SK-N-SH (cell line): ENCODE measurements around the gene NPAS3. TPM values are rescaled to one million over a fixed set of nuclear protein-coding genes. Genes with fewer than 3 reads are reported as not detected.

ENCODE experiments used
- CTCF ChIA-PET: fragments of 300-600, 350-600 bp; formaldehyde crosslinking; extraction: SDS; loops from one replicate; lab custom pipeline; 2021; lab: Yijun Ruan, JAX
- POLR2A ChIA-PET: fragments of 350-600 bp; sonication (Branson Sonifier 250); formaldehyde crosslinking; extraction: SDS; loops from one replicate; lab custom pipeline; 2020; ENCODE audit warnings: antibody characterized with exemption, inconsistent platforms; lab: Yijun Ruan, JAX
- DNase-seq: peaks from one replicate; pipeline ENCODE4 v3.0.0; 2012
- H2AFZ ChIP-seq: fragments of 200-600 bp; sonication (generic); 2 replicates; pipeline ENCODE4 v1.8.1; 2016; ENCODE audit warnings: antibody characterized with exemption, mild to moderate bottlenecking, low read depth
- H3F3A ChIP-seq: fragments of 200-600 bp; sonication (generic); replicated peaks from 2 replicates; pipeline ENCODE3; 2016; ENCODE audit warnings: antibody characterized with exemption, mild to moderate bottlenecking; ENCODE audit not compliant: insufficient read depth
- H3K27ac ChIP-seq, 2 experiments: fragments of 200-500 bp in 1 of 2; fragments of 200-600 bp in 1 of 2; sonication (Bioruptor generic) in 1 of 2; sonication (generic), shearing (Covaris generic) in 1 of 2; 2 replicates each; pipeline versions ENCODE4 v1.5.1 to v1.6.1; 2014 to 2016; ENCODE audit warnings: low read depth in 2 of 2, inconsistent platforms in 1 of 2, low read length in 1 of 2, mild to moderate bottlenecking in 1 of 2, mixed read lengths in 1 of 2
- H3K27me3 ChIP-seq: fragments of 200-600 bp; sonication (generic), shearing (Covaris generic); 2 replicates; pipeline ENCODE4 v1.6.1; 2016; ENCODE audit warnings: mixed run types; ENCODE audit not compliant: insufficient read depth
- H3K36me3 ChIP-seq, 2 experiments: fragments of 200-500 bp in 1 of 2; fragments of 200-600 bp in 1 of 2; sonication (Bioruptor generic) in 1 of 2; sonication (generic) in 1 of 2; replicated peaks in 1 of 2; 2 replicates each; pipeline versions ENCODE3 to v1.5.1; 2014 to 2016; ENCODE audit warnings: low read length in 1 of 2, mild to moderate bottlenecking in 1 of 2; ENCODE audit not compliant: insufficient read depth in 2 of 2, control insufficient read depth in 1 of 2
- H3K4me1 ChIP-seq, 2 experiments: fragments of 200-500 bp in 1 of 2; fragments of 200-600 bp in 1 of 2; sonication (Bioruptor generic) in 1 of 2; sonication (generic), shearing (Covaris generic) in 1 of 2; 2 replicates each; pipeline versions ENCODE4 v1.5.1 to v1.6.1; 2014 to 2016; ENCODE audit warnings: low read depth in 1 of 2, low read length in 1 of 2, mixed run types in 1 of 2; ENCODE audit not compliant: insufficient read depth in 2 of 2, control insufficient read depth in 1 of 2
- H3K4me2 ChIP-seq: fragments of 200-600 bp; sonication (generic), shearing (Covaris generic); 2 replicates; pipeline ENCODE4 v1.6.1; 2017; ENCODE audit warnings: mixed run types
- H3K4me3 ChIP-seq, 2 experiments: fragments of 200-500 bp in 1 of 2; fragments of 200-600 bp in 1 of 2; sonication (Bioruptor generic) in 1 of 2; sonication (generic), shearing (Covaris generic) in 1 of 2; 2 replicates each; pipeline versions ENCODE4 v1.5.1 to v1.8.1; 2014 to 2016; ENCODE audit warnings: low read depth in 2 of 2, inconsistent platforms in 1 of 2, low read length in 1 of 2, mild to moderate bottlenecking in 1 of 2, mixed read lengths in 1 of 2, moderate library complexity in 1 of 2
- H3K79me2 ChIP-seq: fragments of 200-600 bp; sonication (generic); 2 replicates; pipeline ENCODE4 v1.8.1; 2017; ENCODE audit warnings: mild to moderate bottlenecking; ENCODE audit not compliant: insufficient read depth
- H3K9ac ChIP-seq: fragments of 200-600 bp; sonication (generic); 2 replicates; pipeline ENCODE4 v1.6.1; 2017; ENCODE audit warnings: mixed run types
- H3K9me2 ChIP-seq: fragments of 200-600 bp; sonication (generic); 2 replicates; pipeline ENCODE4 v1.6.1; 2017; ENCODE audit warnings: mixed run types
- H3K9me3 ChIP-seq: fragments of 200-600 bp; sonication (generic); 2 replicates; pipeline ENCODE4 v1.6.1; 2017; ENCODE audit warnings: mixed run types, mild to moderate bottlenecking, moderate library complexity
- H4K20me1 ChIP-seq: fragments of 200-600 bp; sonication (generic); 2 replicates; pipeline ENCODE4 v1.6.1; 2017; ENCODE audit warnings: mild to moderate bottlenecking, mixed run types; ENCODE audit not compliant: insufficient read depth
- CHD2 ChIP-seq: fragments of 150-350 bp; IDR thresholded peaks from 2 replicates; pipeline ENCODE4 v1.6.1; 2018; ENCODE audit warnings: low read length; ENCODE audit not compliant: partially characterized antibody
- FOXJ3 ChIP-seq: sonication (generic); formaldehyde crosslinking; IDR thresholded peaks from 2 replicates; pipeline ENCODE4 v1.5.1; 2020; ENCODE audit warnings: mild to moderate bottlenecking, missing genetic modification reagents
- GABPA ChIP-seq: IDR thresholded peaks from 2 replicates; pipeline ENCODE4 v1.4.0; 2012; ENCODE audit warnings: low read depth, mild to moderate bottlenecking
- NFIC ChIP-seq: IDR thresholded peaks from 2 replicates; pipeline ENCODE4 v1.4.0; 2012; ENCODE audit warnings: borderline replicate concordance
- NRF1 ChIP-seq: IDR thresholded peaks from 2 replicates; pipeline ENCODE4 v1.6.1; 2012; ENCODE audit warnings: low read depth, mild to moderate bottlenecking, low read length
- POLR2AphosphoS5 ChIP-seq: IDR thresholded peaks from 2 replicates; pipeline ENCODE4 v1.6.1; 2012; ENCODE audit warnings: low read depth, low read length
- RCOR1 ChIP-seq: fragments of 150-350 bp; IDR thresholded peaks from 2 replicates; pipeline ENCODE4 v1.6.1; 2017; ENCODE audit warnings: antibody characterized with exemption, low read length
- TCF12 ChIP-seq: IDR thresholded peaks from 2 replicates; pipeline ENCODE4 v1.4.0; 2012
- WGBS: methylation state at CpG from one replicate; pipeline ENCODE4 v1.1.6; 2017; ENCODE audit warnings: low lambda C conversion rate; 5-methylcytosine and 5-hydroxymethylcytosine counted together
- polyA plus RNA-seq, 3 experiments: library from polyadenylated mRNA; depleted of rRNA; stranded (reverse); fragments of >200 nt; gene quantifications; 2 replicates each; pipeline ENCODE4 v1.2.3, GENCODE V29; 2012
- TF ChIP-seq, protein P1 (sequence below): IDR thresholded peaks from 2 replicates; pipeline ENCODE4; 2012
- TF ChIP-seq, protein P2 (sequence below): IDR thresholded peaks from 2 replicates; pipeline ENCODE4 v1.4.0; 2012; ENCODE audit warnings: low read depth, borderline replicate concordance
- TF ChIP-seq, protein P3 (sequence below): fragments of 200-600 bp; sonication (generic); IDR thresholded peaks from 2 replicates; pipeline ENCODE4 v1.6.1; 2017; ENCODE audit warnings: antibody characterized with exemption, mild to moderate bottlenecking, moderate library complexity

Gene NPAS3
- polyA plus RNA-seq, 1 of the 3 experiments (the other 2 are of a cell fraction), result 4.3 TPM

GRCh38 chr14:33229269-33229929, 290.7 kb downstream of the NPAS3 start:
- no peaks in the 10 kb centered on the region for H4K20me1 ChIP-seq
- no peak overlapping the region for H3K4me2 ChIP-seq
- peaks cover 10 to 16% of the 10 kb centered on the region in 2 experiments; a peak in 3 of 4 replicates for H3K4me1 ChIP-seq
- no peaks in the 10 kb centered on the region for H3K27me3 ChIP-seq
- peak; percentile 12 for DNase-seq
- H3K9me2 ChIP-seq, result no peaks in the 10 kb centered on the region
- no peaks in the 10 kb centered on the region for H3K79me2 ChIP-seq
- ChIA-PET CTCF (interaction anchor here (0.8 kb wide), 1 partner anchor 14 kb away, joined by 3 read pairs; no protein-coding TSS in a partner anchor), POLR2A (no interaction called here)
- H3F3A ChIP-seq, result no peaks in the 10 kb centered on the region
- no peaks in the 10 kb centered on the region for H3K36me3 ChIP-seq
- peak; percentile 72 for TF ChIP-seq TCF12
- TF ChIP-seq NFIC, result peak; percentile 58; the same call in 1 of the 2 replicates
- no peak for TF ChIP-seq RCOR1
- TF ChIP-seq, protein P1, sequence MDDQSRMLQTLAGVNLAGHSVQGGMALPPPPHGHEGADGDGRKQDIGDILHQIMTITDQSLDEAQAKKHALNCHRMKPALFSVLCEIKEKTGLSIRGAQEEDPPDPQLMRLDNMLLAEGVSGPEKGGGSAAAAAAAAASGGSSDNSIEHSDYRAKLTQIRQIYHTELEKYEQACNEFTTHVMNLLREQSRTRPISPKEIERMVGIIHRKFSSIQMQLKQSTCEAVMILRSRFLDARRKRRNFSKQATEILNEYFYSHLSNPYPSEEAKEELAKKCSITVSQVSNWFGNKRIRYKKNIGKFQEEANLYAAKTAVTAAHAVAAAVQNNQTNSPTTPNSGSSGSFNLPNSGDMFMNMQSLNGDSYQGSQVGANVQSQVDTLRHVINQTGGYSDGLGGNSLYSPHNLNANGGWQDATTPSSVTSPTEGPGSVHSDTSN, result peak; percentile 36; the same call in 1 of the 2 replicates
- no peak overlapping the region for H3K9ac ChIP-seq
- peak overlapping the region in 1 of 2 experiments; percentile 39; a peak in 1 of 4 replicates for H3K27ac ChIP-seq
- no peaks in the 10 kb centered on the region for H3K9me3 ChIP-seq
- 70% methylated on average over 10 of the region's 10 CpGs for WGBS
- H2AFZ ChIP-seq, result 0 out of 2 replicates have a peak overlapping the region, but pooled peaks have one; percentile 33
- no peak overlapping the region for H3K4me3 ChIP-seq

DNA sequence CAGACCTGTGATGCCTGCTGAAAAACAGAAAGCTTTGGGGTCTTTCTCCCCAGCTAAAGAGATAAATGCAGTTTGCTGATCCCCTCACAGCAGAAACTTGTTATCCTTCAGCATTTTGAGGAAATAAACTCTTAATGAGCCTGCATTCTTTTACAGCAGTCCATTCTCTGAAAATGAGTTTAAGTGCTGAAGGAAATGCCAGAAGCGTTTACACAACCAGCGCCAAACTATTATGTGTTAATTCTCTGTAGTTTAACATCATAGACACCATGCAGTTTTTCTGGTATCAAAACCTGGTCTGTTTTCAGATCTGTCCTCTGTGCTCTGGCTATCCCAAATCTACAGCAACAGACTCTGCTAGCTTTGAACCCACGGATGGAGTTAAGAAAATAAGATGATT, 291.3 kb downstream of the NPAS3 start:
- TF ChIP-seq TCF12 (no peak), FOXJ3 (CRISPR knock-in tag) (no peak), POLR2AphosphoS5 (no peak), GABPA (no peak), NFIC (no peak)
- TF ChIP-seq, protein P2, sequence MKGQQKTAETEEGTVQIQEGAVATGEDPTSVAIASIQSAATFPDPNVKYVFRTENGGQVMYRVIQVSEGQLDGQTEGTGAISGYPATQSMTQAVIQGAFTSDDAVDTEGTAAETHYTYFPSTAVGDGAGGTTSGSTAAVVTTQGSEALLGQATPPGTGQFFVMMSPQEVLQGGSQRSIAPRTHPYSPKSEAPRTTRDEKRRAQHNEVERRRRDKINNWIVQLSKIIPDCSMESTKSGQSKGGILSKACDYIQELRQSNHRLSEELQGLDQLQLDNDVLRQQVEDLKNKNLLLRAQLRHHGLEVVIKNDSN, result no peak
- Histone ChIP-seq H3K4me1 (peaks cover 10 to 16% of the 10 kb centered on the region in 2 experiments; a peak in 3 of 4 replicates), H3K9ac (no peak overlapping the region), H3K4me3 (no peak overlapping the region), H3K9me2 (no peaks in the 10 kb centered on the region), H3F3A (no peaks in the 10 kb centered on the region), H3K27ac (no peak overlapping the region; a peak in 1 of 4 replicates), H3K4me2 (no peak overlapping the region), H3K79me2 (no peaks in the 10 kb centered on the region), H4K20me1 (no peaks in the 10 kb centered on the region), H3K36me3 (no peaks in the 10 kb centered on the region), H3K9me3 (no peaks in the 10 kb centered on the region), H2AFZ (peak overlapping the region; percentile 33; the same call in 1 of the 2 replicates), H3K27me3 (no peaks in the 10 kb centered on the region)
- CTCF ChIA-PET, result no interaction called here
- WGBS, result 34% methylated on average over 3 of the region's 3 CpGs
- DNase-seq, result no peak
- POLR2A ChIA-PET, result no interaction called here

DNA sequence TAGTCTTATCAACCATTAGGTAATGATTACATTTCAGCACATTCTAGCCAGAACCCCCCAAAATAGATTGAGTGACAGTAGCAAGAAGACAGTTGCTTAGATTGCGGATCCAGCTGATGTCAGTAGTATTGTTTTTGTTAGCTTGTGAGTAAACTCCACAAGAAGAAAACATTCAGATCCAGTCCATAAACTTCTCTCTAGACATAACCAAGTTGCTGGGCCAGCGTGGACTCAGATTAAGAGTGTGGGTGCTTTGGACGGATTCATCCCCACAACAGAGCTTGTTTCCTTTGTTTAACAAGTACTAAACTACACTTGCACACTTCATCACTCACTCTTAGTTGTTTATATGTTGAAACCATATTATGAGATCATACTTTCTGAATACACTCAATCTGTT, 293.4 kb downstream of the NPAS3 start:
- no peak for DNase-seq
- Histone ChIP-seq H3K9me2 (no peaks in the 10 kb centered on the region), H2AFZ (no peak overlapping the region), H3K4me1 (peaks cover 10 to 16% of the 10 kb centered on the region in 2 experiments; a peak in 3 of 4 replicates), H3F3A (no peaks in the 10 kb centered on the region), H3K9ac (no peak overlapping the region), H3K36me3 (no peaks in the 10 kb centered on the region), H3K4me2 (no peak overlapping the region), H3K9me3 (no peaks in the 10 kb centered on the region), H3K79me2 (no peaks in the 10 kb centered on the region), H4K20me1 (no peaks in the 10 kb centered on the region), H3K4me3 (no peak overlapping the region), H3K27me3 (no peaks in the 10 kb centered on the region), H3K27ac (no peak overlapping the region)
- ChIA-PET POLR2A (no interaction called here), CTCF (no interaction called here)
- TF ChIP-seq, protein P3, sequence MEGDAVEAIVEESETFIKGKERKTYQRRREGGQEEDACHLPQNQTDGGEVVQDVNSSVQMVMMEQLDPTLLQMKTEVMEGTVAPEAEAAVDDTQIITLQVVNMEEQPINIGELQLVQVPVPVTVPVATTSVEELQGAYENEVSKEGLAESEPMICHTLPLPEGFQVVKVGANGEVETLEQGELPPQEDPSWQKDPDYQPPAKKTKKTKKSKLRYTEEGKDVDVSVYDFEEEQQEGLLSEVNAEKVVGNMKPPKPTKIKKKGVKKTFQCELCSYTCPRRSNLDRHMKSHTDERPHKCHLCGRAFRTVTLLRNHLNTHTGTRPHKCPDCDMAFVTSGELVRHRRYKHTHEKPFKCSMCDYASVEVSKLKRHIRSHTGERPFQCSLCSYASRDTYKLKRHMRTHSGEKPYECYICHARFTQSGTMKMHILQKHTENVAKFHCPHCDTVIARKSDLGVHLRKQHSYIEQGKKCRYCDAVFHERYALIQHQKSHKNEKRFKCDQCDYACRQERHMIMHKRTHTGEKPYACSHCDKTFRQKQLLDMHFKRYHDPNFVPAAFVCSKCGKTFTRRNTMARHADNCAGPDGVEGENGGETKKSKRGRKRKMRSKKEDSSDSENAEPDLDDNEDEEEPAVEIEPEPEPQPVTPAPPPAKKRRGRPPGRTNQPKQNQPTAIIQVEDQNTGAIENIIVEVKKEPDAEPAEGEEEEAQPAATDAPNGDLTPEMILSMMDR, result no peak
- no peak for TF ChIP-seq CHD2
- no peak for TF ChIP-seq NRF1
- WGBS, result 79% methylated on average over 3 of the region's 3 CpGs
